AG04449 (cell line): ENCODE data around the gene FRMD1.
A peak's percentile ranks its signal among the peaks of the same experiment; 100 is the strongest.

Source experiments
- CTCF ChIA-PET: fragments of 350-600 bp; formaldehyde crosslinking; extraction: SDS; loops from one replicate; lab custom pipeline; 2021; ENCODE audit warnings: antibody characterized with exemption; lab: Yijun Ruan, JAX
- POLR2A ChIA-PET: fragments of 400-600, 350-600 bp; formaldehyde crosslinking; extraction: SDS; loops from one replicate; lab custom pipeline; 2020; ENCODE audit warnings: antibody characterized with exemption, inconsistent platforms; lab: Yijun Ruan, JAX
- DNase-seq: peaks from one replicate; pipeline ENCODE4 v3.0.0-alpha.2; 2010; ENCODE audit warnings: low read depth, low spot score
- H3K4me3 ChIP-seq: 2 replicates; pipeline ENCODE4 v1.5.1; 2011; ENCODE audit warnings: low read depth, mild to moderate bottlenecking, control low read depth, low read length
- CTCF ChIP-seq: IDR thresholded peaks from one replicate; pipeline ENCODE4 v1.5.1; 2011; ENCODE audit warnings: mild to moderate bottlenecking, moderate library complexity, low read length, control low read depth, inconsistent platforms; ENCODE audit not compliant: insufficient read depth; ENCODE audit errors: missing control alignments

The FRMD1 gene

GRCh38 chr6:168007592-168008338, 71.2 kb downstream of the FRMD1 start:
- TF ChIP-seq CTCF: no peak
- ChIA-PET CTCF (no interaction called here), POLR2A (interaction anchor here (0.6 kb wide), 1 partner anchor 193 kb away, joined by 5 read pairs; no protein-coding TSS in a partner anchor)
- no peak overlapping the region for H3K4me3 ChIP-seq
- DNase-seq: peak; percentile 98

- DNase-seq: no peak
- ChIA-PET POLR2A (no interaction called here), CTCF (no interaction called here)
- H3K4me3 ChIP-seq: no peak overlapping the region
- no peak for TF ChIP-seq CTCF
Observed at GRCh38 chr6:168005796-168006195, 73.2 kb downstream of the FRMD1 start.

GRCh38 chr6:168004945-168005344, 74.1 kb downstream of the FRMD1 start:
- CTCF ChIA-PET: no interaction called here
- no peak overlapping the region for H3K4me3 ChIP-seq
- TF ChIP-seq CTCF: no peak
- DNase-seq: no peak
- POLR2A ChIA-PET: no interaction called here

- no peak overlapping the region for H3K4me3 ChIP-seq
- TF ChIP-seq CTCF: no peak
- DNase-seq: no peak
- CTCF ChIA-PET: no interaction called here
- POLR2A ChIA-PET: no interaction called here
Observed at GRCh38 chr6:168004023-168004422, 75.0 kb downstream of the FRMD1 start.
